ENCODE results near the gene MGLL. TPM values are rescaled to one million over a fixed set of nuclear protein-coding genes. Genes with fewer than 3 reads are reported as not detected.

Gene MGLL
- total and polyA plus RNA-seq, 9 of the 15 experiments (the other 6 are each of a cell fraction or from before 2014, with no cell fraction given): 0.12 to 0.32 (median 0.18) TPM; not detected in 6

GRCh38 chr3:127658234-127658633 lies 164.1 kb downstream of the MGLL start (continued):
- TF ChIP-seq ZNF639 (CRISPR knock-in tag; conservative IDR thresholded peaks at IDR 0.05 in 1 of 2, IDR thresholded peaks at IDR 0.05 in 1 of 2) (no peak), ZNF609 (CRISPR knock-in tag; IDR thresholded peaks at IDR 0.05; ENCODE audit: borderline replicate concordance) (no peak), PHF8 (IDR thresholded peaks at IDR 0.05; ENCODE audit: borderline replicate concordance, low read length) (no peak), RBM39 (optimal IDR thresholded peaks at IDR 0.05; ENCODE audit: low read depth, low read length) (no peak), GATA2 (CRISPR knock-in tag; IDR thresholded peaks at IDR 0.05) (no peak)
